ENCODE results near the gene EXOC4. TPM values are rescaled to one million over a fixed set of nuclear protein-coding genes. Genes with fewer than 3 reads are reported as not detected.

The EXOC4 gene
- total RNA-seq, 2 donors from 2014 or later: 62.0 to 146 TPM

- DNase-seq (no peak), ATAC-seq (no peak)
- Histone ChIP-seq H3K9me3 (no peaks in the 10 kb centered on the region), H3K4me3 (no peak overlapping the region), H3K4me1 (peaks cover 23% of the 10 kb centered on the region), H3K27me3 (no peaks in the 10 kb centered on the region), H3K27ac (no peak overlapping the region), H3K36me3 (replicated peaks in 1 of 2; ENCODE audit: insufficient read depth in 1 of 2, low read depth in 2 of 2) (no peaks in the 10 kb centered on the region)
- no peak for TF ChIP-seq POLR2A (IDR thresholded peaks at IDR 0.05)
- no peak for TF ChIP-seq CTCF (IDR thresholded peaks at IDR 0.05)
- intact Hi-C loops (cut with DNase I): no loop called here
- 77 to 88% methylated on average over 6 of the region's 6 CpGs for WGBS, 2 donors
Measured at GRCh38 chr7:133258174-133258573, 5.3 kb downstream of the EXOC4 start.

DNA sequence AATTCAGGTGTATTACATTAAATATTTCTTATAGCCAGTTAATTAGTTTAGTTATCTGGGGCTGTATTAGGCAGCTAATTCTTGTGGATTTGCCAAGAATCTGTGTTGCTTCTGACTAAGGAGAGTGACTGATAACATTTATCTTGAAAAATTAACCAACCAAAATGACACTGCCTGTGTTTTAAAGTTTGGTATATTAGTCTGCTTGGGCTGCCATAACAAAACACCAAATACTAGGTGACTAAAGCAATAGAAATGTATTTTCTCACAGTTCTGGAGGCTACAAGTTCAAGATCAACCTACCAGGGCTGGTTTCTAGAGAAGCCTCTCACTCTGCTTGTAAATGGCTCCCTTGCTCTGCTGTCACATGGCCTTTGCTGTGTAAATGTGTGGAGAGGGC is 12.9 kb downstream of the EXOC4 start:
- intact Hi-C loops (cut with DNase I): no loop called here

DNA sequence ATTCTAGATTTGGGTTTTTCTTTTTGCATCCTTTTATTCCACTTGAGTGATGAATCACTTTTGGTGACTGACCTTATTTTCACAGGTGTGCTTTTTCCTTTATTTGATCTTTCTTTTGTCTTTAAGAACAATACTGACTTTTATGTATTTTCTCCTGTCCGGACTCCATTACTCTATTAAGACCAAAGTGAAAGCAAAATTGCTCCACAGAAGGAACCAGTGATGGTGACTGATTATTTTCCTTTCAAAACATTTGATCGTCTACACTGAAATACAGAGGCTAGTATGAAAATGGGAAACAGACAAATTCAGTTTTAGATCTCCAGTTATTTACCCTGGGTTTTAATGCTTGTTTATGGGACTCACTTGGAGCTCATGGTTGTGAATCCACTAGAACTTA is 15.5 kb downstream of the EXOC4 start:
- DNase-seq (no peak), ATAC-seq (no peak)
- Histone ChIP-seq H3K4me1 (peaks cover 42% of the 10 kb centered on the region), H3K36me3 (replicated peaks in 1 of 2; ENCODE audit: insufficient read depth in 1 of 2, low read depth in 2 of 2) (no peaks in the 10 kb centered on the region), H3K4me3 (no peak overlapping the region), H3K9me3 (no peaks in the 10 kb centered on the region), H3K27ac (no peak overlapping the region), H3K27me3 (no peaks in the 10 kb centered on the region)
- 39 to 40% methylated on average over 2 of the region's 2 CpGs for WGBS, 2 donors
- intact Hi-C loops (cut with DNase I): no loop called here
- TF ChIP-seq CTCF (IDR thresholded peaks at IDR 0.05) (no peak), POLR2A (IDR thresholded peaks at IDR 0.05) (no peak)

More for the DNA sequence above, 12.9 kb downstream of the EXOC4 start:
- Histone ChIP-seq H3K9me3 (no peaks in the 10 kb centered on the region), H3K36me3 (replicated peaks in 1 of 2; ENCODE audit: insufficient read depth in 1 of 2, low read depth in 2 of 2) (no peaks in the 10 kb centered on the region), H3K27me3 (no peaks in the 10 kb centered on the region), H3K27ac (no peak overlapping the region), H3K4me3 (no peak overlapping the region), H3K4me1 (peaks cover 29% of the 10 kb centered on the region)
- no peak for DNase-seq
- TF ChIP-seq POLR2A (IDR thresholded peaks at IDR 0.05) (no peak), CTCF (IDR thresholded peaks at IDR 0.05) (no peak)
- ATAC-seq: no peak

DNA sequence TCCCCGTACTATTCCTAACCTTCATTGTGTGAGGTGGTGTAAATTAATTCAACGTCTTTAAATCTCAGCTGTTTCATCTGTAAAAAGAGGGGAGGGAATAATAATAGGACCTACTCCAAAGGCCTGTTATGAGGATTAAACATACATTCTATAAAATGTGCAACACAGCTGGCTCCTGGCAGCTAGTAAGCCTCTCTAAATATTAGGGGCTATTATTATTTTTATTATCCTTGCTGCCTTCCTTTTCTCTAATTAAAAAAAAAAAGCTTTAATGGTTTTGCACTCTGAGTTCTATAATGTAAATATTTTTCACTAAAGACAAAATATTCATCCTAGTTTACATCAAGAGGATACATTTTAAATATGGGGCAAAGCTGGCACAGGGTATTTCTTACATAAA is 19.5 kb downstream of the EXOC4 start:
- no peak for ATAC-seq
- intact Hi-C loops (cut with DNase I): no loop called here
- TF ChIP-seq CTCF (IDR thresholded peaks at IDR 0.05): no peak
- TF ChIP-seq POLR2A (IDR thresholded peaks at IDR 0.05): no peak
- Histone ChIP-seq H3K9me3 (no peaks in the 10 kb centered on the region), H3K27me3 (no peaks in the 10 kb centered on the region), H3K36me3 (replicated peaks in 1 of 2; ENCODE audit: insufficient read depth in 1 of 2, low read depth in 2 of 2) (no peaks in the 10 kb centered on the region), H3K4me3 (no peak overlapping the region), H3K4me1 (peaks cover 40% of the 10 kb centered on the region), H3K27ac (no peak overlapping the region)
- WGBS, 2 donors: 90 to 95% methylated on average over 2 of the region's 2 CpGs
- DNase-seq: no peak

DNA sequence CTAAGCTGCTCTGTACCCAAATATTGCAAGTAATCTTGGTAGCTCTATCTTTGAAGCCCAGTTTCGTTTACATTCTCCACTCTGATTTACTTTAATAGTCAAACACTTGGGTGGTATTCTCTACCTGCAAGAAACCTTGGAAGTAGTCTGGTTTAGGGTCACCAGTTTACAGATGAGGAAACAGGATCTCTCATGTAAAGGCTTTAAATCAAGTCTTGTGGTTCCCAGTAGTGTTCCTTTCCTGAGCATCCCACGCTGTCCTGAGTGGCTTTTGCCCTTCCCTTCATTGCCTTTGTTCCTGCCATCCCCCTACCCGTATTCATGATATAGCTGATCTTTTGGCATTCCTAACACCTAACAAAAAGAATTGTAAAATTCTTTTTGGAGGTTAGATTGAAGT is 20.3 kb downstream of the EXOC4 start:
- intact Hi-C loops (cut with DNase I): no loop called here
- TF ChIP-seq POLR2A (IDR thresholded peaks at IDR 0.05): no peak
- WGBS, 2 donors: 76 to 79% methylated on average over 3 of the region's 3 CpGs
- no peak for DNase-seq
- Histone ChIP-seq H3K4me3 (no peak overlapping the region), H3K9me3 (no peaks in the 10 kb centered on the region), H3K27ac (no peak overlapping the region), H3K27me3 (no peaks in the 10 kb centered on the region), H3K4me1 (peaks cover 40% of the 10 kb centered on the region), H3K36me3 (replicated peaks in 1 of 2; ENCODE audit: insufficient read depth in 1 of 2, low read depth in 2 of 2) (peaks cover 0 to 2% of the 10 kb centered on the region in 2 donors)
- no peak for ATAC-seq
